IMR-90 (cell line): ENCODE data around the gene LIMS2.

Source experiments
- CEBPB ChIP-seq: IDR thresholded peaks from 2 replicates; pipeline ENCODE4 v1.6.1; 2012; ENCODE audit warnings: low read depth, low read length, improper control_type of control experiment
- CTCF ChIP-seq: conservative IDR thresholded peaks from 2 replicates; pipeline ENCODE4 v1.5.1; 2012; ENCODE audit warnings: mild to moderate bottlenecking, low read depth, low read length, improper control_type of control experiment
- ELK1 ChIP-seq: fragments of 150-350 bp; IDR thresholded peaks from 2 replicates; pipeline ENCODE4 v1.6.1; 2016; ENCODE audit warnings: low read depth, mild to moderate bottlenecking, low read length, moderate library complexity, borderline replicate concordance
- POLR2A ChIP-seq: IDR thresholded peaks from 2 replicates; pipeline ENCODE4 v1.6.1; 2012; ENCODE audit warnings: mild to moderate bottlenecking, low read depth, low read length
- RAD21 ChIP-seq: IDR thresholded peaks from 2 replicates; pipeline ENCODE4 v1.6.1; 2012; ENCODE audit warnings: low read length, improper control_type of control experiment
- RCOR1 ChIP-seq: IDR thresholded peaks from 2 replicates; pipeline ENCODE4 v1.6.1; 2012; ENCODE audit warnings: mild to moderate bottlenecking, low read length, improper control_type of control experiment; ENCODE audit not compliant: insufficient replicate concordance
- RFX5 ChIP-seq: IDR thresholded peaks from 2 replicates; pipeline ENCODE4 v1.8.0; 2012; ENCODE audit warnings: low read depth, mild to moderate bottlenecking, low read length, moderate library complexity
- USF2 ChIP-seq: fragments of 150-350 bp; IDR thresholded peaks from 2 replicates; pipeline ENCODE4 v1.6.1; 2017; ENCODE audit warnings: mild to moderate bottlenecking, antibody characterized with exemption, low read length, low read depth

GRCh38 chr2:127649684-127650040 is 25.7 kb downstream of the LIMS2 start:
- TF ChIP-seq CTCF, result peak; percentile 76
- peak; percentile 75 for TF ChIP-seq RAD21
- no peak for TF ChIP-seq CEBPB
- TF ChIP-seq RCOR1, result no peak
- no peak for TF ChIP-seq POLR2A
- TF ChIP-seq ELK1, result no peak
- no peak for TF ChIP-seq RFX5
- TF ChIP-seq USF2, result no peak
